SJSA1 (cell line): ENCODE data around the gene TGFBR2. TPM values are rescaled to one million over a fixed set of nuclear protein-coding genes. Genes with fewer than 3 reads are reported as not detected.
"Not testable (repeated sequence)": the region's sequence is repeated elsewhere in the genome, so short reads cannot be mapped to it uniquely, and the experiment has no call there.

Experiments
- DNase-seq, 2 experiments: peaks; one replicate each; pipeline ENCODE4 v3.0.0-alpha.2; 2015 to 2020; ENCODE audit warnings: low spot score in 2 of 2, low read depth in 1 of 2
- H3K27ac ChIP-seq: fragments of 250-450 bp; sonication (Bioruptor Pico); 2 replicates; pipeline ENCODE4 v1.5.1; 2020; ENCODE audit warnings: mild to moderate bottlenecking, moderate library complexity
- H3K27me3 ChIP-seq: fragments of 250-450 bp; sonication (Bioruptor Pico); replicated peaks from 2 replicates; pipeline ENCODE4 v1.5.1; 2020; ENCODE audit warnings: mild to moderate bottlenecking, moderate library complexity
- H3K36me3 ChIP-seq: fragments of 250-450 bp; sonication (Bioruptor Pico); 2 replicates; pipeline ENCODE4 v1.5.1; 2020; ENCODE audit warnings: mild to moderate bottlenecking
- H3K4me1 ChIP-seq: fragments of 250-450 bp; sonication (Bioruptor Pico); replicated peaks from 2 replicates; pipeline ENCODE4 v1.6.1; 2021; ENCODE audit warnings: mild to moderate bottlenecking
- H3K4me3 ChIP-seq: fragments of 250-450 bp; sonication (Bioruptor Pico); 2 replicates; pipeline ENCODE4 v1.5.1; 2020; ENCODE audit warnings: mild to moderate bottlenecking
- H3K9me3 ChIP-seq: fragments of 250-450 bp; sonication (Bioruptor Pico); replicated peaks from 2 replicates; pipeline ENCODE4 v1.5.1; 2020; ENCODE audit warnings: mild to moderate bottlenecking
- total RNA-seq: library from RNA; depleted of rRNA; stranded (reverse); fragments of >200 nt; shearing (Covaris generic); gene quantifications from 2 replicates; pipeline ENCODE4 v1.2.3, GENCODE V29; 2014

The TGFBR2 gene
- total RNA-seq, 1 experiment from 2014 or later = 44.6 TPM

- DNase-seq = no peak
- Histone ChIP-seq H3K4me1 (peaks cover 42% of the 10 kb centered on the region), H3K4me3 (no peak overlapping the region), H3K9me3 (no peaks in the 10 kb centered on the region), H3K36me3 (peaks cover 14% of the 10 kb centered on the region), H3K27ac (no peak overlapping the region), H3K27me3 (no peaks in the 10 kb centered on the region)
Measured at GRCh38 chr3:30618526-30618925, 12.1 kb downstream of the TGFBR2 start.

- Histone ChIP-seq H3K27ac (no peak overlapping the region), H3K4me3 (no peak overlapping the region), H3K4me1 (peaks cover 43% of the 10 kb centered on the region), H3K9me3 (no peaks in the 10 kb centered on the region), H3K27me3 (no peaks in the 10 kb centered on the region), H3K36me3 (peaks cover 17% of the 10 kb centered on the region)
- DNase-seq = no peak
Measured at GRCh38 chr3:30619318-30619717, 12.9 kb downstream of the TGFBR2 start.

- no peak overlapping the region for H3K4me3 ChIP-seq
- no peaks in the 10 kb centered on the region for H3K27me3 ChIP-seq
- no peaks in the 10 kb centered on the region for H3K9me3 ChIP-seq
- H3K27ac ChIP-seq = no peak overlapping the region
- H3K36me3 ChIP-seq = peaks cover 18% of the 10 kb centered on the region
- DNase-seq = no peak
- peaks cover 34% of the 10 kb centered on the region for H3K4me1 ChIP-seq
Measured at GRCh38 chr3:30620402-30621360, 14.3 kb downstream of the TGFBR2 start.

GRCh38 chr3:30621576-30621975, 15.2 kb downstream of the TGFBR2 start:
- Histone ChIP-seq H3K27ac (no peak overlapping the region), H3K4me3 (no peak overlapping the region), H3K36me3 (peaks cover 25% of the 10 kb centered on the region), H3K4me1 (peaks cover 34% of the 10 kb centered on the region), H3K9me3 (no peaks in the 10 kb centered on the region), H3K27me3 (no peaks in the 10 kb centered on the region)
- no peak for DNase-seq

DNA sequence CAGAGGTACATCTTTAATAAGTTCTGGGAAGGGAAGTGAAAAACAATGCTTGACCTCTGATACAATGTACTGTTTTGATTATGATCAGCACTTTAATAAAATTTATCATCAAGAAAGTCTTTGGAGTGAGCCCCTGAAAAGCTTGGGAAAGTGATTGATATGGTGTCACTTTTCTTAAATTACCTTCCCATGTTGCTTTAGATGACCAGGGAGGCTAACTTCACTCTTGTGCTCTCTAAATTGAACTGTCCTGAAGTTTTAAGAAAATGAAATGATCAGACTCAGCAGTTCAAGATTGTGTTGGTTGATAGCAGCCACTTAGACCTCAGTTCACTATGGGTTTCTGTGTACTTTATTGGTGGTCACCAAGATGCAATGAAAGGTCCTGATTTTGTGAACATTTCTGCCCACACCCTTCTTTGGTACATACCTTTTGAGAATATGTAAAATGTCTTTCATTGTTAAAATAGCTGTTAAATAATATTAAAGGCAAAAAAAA, 15.7 kb downstream of the TGFBR2 start:
- no peak for DNase-seq
- H3K27ac ChIP-seq = no peak overlapping the region
- no peak overlapping the region for H3K4me3 ChIP-seq
- no peaks in the 10 kb centered on the region for H3K27me3 ChIP-seq
- peaks cover 36% of the 10 kb centered on the region for H3K4me1 ChIP-seq
- no peaks in the 10 kb centered on the region for H3K9me3 ChIP-seq
- peaks cover 28% of the 10 kb centered on the region for H3K36me3 ChIP-seq

- Histone ChIP-seq H3K4me1 (peaks cover 36% of the 10 kb centered on the region), H3K36me3 (peaks cover 28% of the 10 kb centered on the region), H3K4me3 (no peak overlapping the region), H3K27ac (0 out of 2 replicates have a peak overlapping the region, but pooled peaks have one; percentile 25), H3K27me3 (no peaks in the 10 kb centered on the region), H3K9me3 (no peaks in the 10 kb centered on the region)
- no peak for DNase-seq
Measured at GRCh38 chr3:30622790-30623189, 16.4 kb downstream of the TGFBR2 start.

- Histone ChIP-seq H3K27ac (0 out of 2 replicates have a peak overlapping the region, but pooled peaks have one; percentile 25), H3K36me3 (peaks cover 27% of the 10 kb centered on the region), H3K9me3 (no peaks in the 10 kb centered on the region), H3K4me3 (no peak overlapping the region), H3K4me1 (peaks cover 36% of the 10 kb centered on the region), H3K27me3 (no peaks in the 10 kb centered on the region)
- no peak for DNase-seq
Measured at GRCh38 chr3:30623351-30623750, 16.9 kb downstream of the TGFBR2 start.

GRCh38 chr3:30624480-30624879, 18.1 kb downstream of the TGFBR2 start:
- not testable (repeated sequence) for DNase-seq, H3K27ac ChIP-seq, H3K4me3 ChIP-seq, H3K27me3 ChIP-seq, H3K9me3 ChIP-seq
- H3K4me1 ChIP-seq = peaks cover 36% of the 10 kb centered on the region
- peaks cover 32% of the 10 kb centered on the region for H3K36me3 ChIP-seq

DNA sequence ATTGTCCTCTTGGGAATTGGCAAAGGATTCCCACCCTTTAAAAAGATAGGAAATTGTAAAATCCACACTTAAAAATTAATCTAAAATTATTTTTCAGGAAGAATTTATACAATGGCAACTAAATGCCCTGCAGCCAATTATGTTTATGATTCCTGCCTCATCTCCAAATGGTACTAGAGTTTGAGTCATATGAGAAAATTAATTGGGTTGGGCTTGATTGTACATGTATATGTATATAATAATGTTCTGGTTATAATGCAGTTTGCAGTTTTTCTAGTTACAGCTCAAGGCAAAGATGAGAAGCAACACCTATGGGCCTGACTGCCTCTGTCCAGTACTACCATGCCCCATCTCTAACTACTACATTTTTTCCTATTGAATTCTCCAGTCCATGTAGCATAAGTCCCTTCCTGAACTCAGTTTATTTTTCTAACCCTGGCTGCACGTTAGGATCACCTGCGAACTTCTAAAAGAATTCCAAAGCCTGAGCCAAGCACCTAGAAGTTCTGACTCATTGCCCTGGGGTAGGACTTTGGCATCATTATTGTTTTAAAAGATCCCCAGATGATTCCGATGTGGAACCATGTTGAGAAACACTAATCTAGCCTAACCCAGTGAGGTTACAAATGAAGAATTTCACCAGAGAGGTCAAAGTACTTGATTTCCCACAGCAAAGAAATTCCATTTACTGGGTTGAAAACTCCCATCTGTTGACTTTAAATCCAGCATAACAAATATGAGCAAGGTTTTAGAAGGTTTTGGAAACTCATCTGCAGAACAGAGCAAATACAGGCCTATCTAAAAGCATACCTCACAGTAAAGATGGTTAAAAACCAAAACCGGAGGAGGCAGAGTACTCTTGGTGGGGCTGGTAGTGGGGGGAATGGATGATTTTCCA, 19.4 kb downstream of the TGFBR2 start:
- H3K27me3 ChIP-seq = no peaks in the 10 kb centered on the region
- H3K27ac ChIP-seq = no peak overlapping the region
- DNase-seq = no peak
- no peaks in the 10 kb centered on the region for H3K9me3 ChIP-seq
- H3K4me1 ChIP-seq = peaks cover 33% of the 10 kb centered on the region
- peaks cover 44% of the 10 kb centered on the region for H3K36me3 ChIP-seq
- no peak overlapping the region for H3K4me3 ChIP-seq

GRCh38 chr3:30626443-30627180, 20.2 kb downstream of the TGFBR2 start:
- peaks cover 37% of the 10 kb centered on the region for H3K4me1 ChIP-seq
- H3K9me3 ChIP-seq = no peaks in the 10 kb centered on the region
- no peak overlapping the region for H3K4me3 ChIP-seq
- peaks cover 46% of the 10 kb centered on the region for H3K36me3 ChIP-seq
- H3K27me3 ChIP-seq = no peaks in the 10 kb centered on the region
- peak overlapping the region; percentile 22; the same call in 1 of the 2 replicates for H3K27ac ChIP-seq
- no peak for DNase-seq

- Histone ChIP-seq H3K27ac (no peak overlapping the region), H3K4me1 (peaks cover 33% of the 10 kb centered on the region), H3K36me3 (peaks cover 53% of the 10 kb centered on the region), H3K27me3 (no peaks in the 10 kb centered on the region; the same call in 1 of the 2 replicates), H3K4me3 (no peak overlapping the region), H3K9me3 (no peaks in the 10 kb centered on the region)
- DNase-seq = no peak
Measured at GRCh38 chr3:30628205-30628900, 22.0 kb downstream of the TGFBR2 start.

DNA sequence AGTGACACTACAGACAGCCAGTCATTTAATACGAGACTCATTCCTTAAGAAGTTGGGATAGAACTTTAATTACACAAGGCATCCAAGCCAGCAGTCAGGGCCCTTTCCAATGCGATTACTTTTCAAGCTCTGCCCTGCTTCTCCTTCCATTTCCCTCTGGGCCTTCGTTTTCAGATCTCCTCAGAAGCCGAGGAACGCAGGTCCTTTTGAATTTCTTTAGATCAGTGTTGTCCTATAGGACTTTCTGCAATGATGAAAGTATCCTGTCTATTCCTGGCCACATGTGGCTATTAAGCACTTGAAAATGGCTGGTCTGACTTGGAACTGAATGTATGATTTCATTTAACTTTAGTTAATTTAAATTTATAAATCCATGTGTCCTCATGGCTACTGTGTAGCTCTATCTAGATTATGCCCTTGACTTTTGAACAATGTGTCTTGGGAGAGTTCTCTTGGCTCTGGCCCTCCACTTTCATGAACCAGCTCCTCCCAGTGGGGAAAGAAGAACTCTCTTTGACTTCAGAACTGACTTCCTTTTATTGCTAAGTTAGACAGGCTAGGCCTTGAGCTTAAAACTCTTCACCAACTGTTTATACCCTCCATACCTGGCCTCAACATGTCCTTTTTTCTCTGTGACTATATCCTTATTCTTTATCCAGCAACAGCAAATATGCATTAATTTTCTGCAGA, 22.6 kb downstream of the TGFBR2 start:
- Histone ChIP-seq H3K4me3 (no peak overlapping the region), H3K27ac (no peak overlapping the region), H3K36me3 (peaks cover 49% of the 10 kb centered on the region), H3K4me1 (peaks cover 26% of the 10 kb centered on the region), H3K9me3 (no peaks in the 10 kb centered on the region), H3K27me3 (no peaks in the 10 kb centered on the region; the same call in 1 of the 2 replicates)
- no peak for DNase-seq
